Transverse colon (tissue), 4 donors: ENCODE results near the gene CEP41. TPM values are rescaled to one million over a fixed set of nuclear protein-coding genes. Genes with fewer than 3 reads are reported as not detected.

Experiments
- DNase-seq: peaks from one replicate; pipeline ENCODE4 v3.0.0-alpha.2; 2019
- H3K27ac ChIP-seq, 4 donors: fragments of 200-600 bp; sonication (generic); 2 replicates each; pipeline ENCODE4 v1.5.1; 2016 to 2018; ENCODE audit warnings: inconsistent platforms in 4 of 4
- H3K27me3 ChIP-seq: fragments of 200-600 bp; sonication (generic); 2 replicates; pipeline ENCODE4 v1.5.1; 2017; ENCODE audit warnings: inconsistent platforms
- H3K36me3 ChIP-seq, 4 donors: fragments of 200-600 bp; sonication (generic); 2 replicates each; pipeline ENCODE4 v1.5.1; 2017 to 2019; ENCODE audit warnings: inconsistent platforms in 4 of 4
- H3K4me1 ChIP-seq, 4 donors: fragments of 200-600 bp; sonication (generic); 2 replicates each; pipeline ENCODE4 v1.5.1; 2017 to 2020; ENCODE audit warnings: inconsistent platforms in 4 of 4
- H3K4me3 ChIP-seq, 4 donors: fragments of 200-600 bp; sonication (generic); 1 replicate in 1 of 4; 2 replicates in 3 of 4; pipeline versions ENCODE4 v1.5.1 to v1.6.1; 2017 to 2019; ENCODE audit warnings: inconsistent platforms in 4 of 4
- H3K9me3 ChIP-seq, 2 donors: fragments of 200-600 bp; sonication (generic); 2 replicates each; pipeline ENCODE4 v1.5.1; 2017 to 2019; ENCODE audit warnings: inconsistent platforms in 2 of 2
- CTCF ChIP-seq, 5 experiments: fragments of 200-600 bp in 3 of 5; fragments of 450-650 bp in 2 of 5; sonication (generic) in 3 of 5; IDR thresholded peaks; 1 replicate in 2 of 5; 2 replicates in 3 of 5; pipeline ENCODE4 v1.5.1; 2016 to 2017; ENCODE audit warnings: antibody characterized with exemption in 5 of 5, inconsistent platforms in 3 of 5, mild to moderate bottlenecking in 2 of 5, moderate library complexity in 1 of 5
- EP300 ChIP-seq: sonication (generic); formaldehyde crosslinking; IDR thresholded peaks from one replicate; pipeline ENCODE4 v1.6.1; 2017; ENCODE audit warnings: antibody characterized with exemption, low read depth
- POLR2A ChIP-seq: fragments of 450-650 bp; IDR thresholded peaks from one replicate; pipeline ENCODE4 v1.6.1; 2016; ENCODE audit warnings: antibody characterized with exemption, mild to moderate bottlenecking, moderate library complexity
- POLR2AphosphoS5 ChIP-seq, 3 donors: sonication (generic); formaldehyde crosslinking; IDR thresholded peaks; one replicate each; pipeline ENCODE4 v1.6.1; 2016; ENCODE audit warnings: antibody characterized with exemption in 3 of 3
- WGBS, 2 donors: methylation state at CpG; one replicate each; pipeline ENCODE4 v1.1.5; 2018; ENCODE audit warnings: low coverage in 1 of 2; 5-methylcytosine and 5-hydroxymethylcytosine counted together
- in situ Hi-C, 4 donors: fragments of 200-750 bp; cut with MboI; loops; one replicate each; pipeline versions ENCODE4 v1.15.0 to v1.15.1; 2017; ENCODE audit warnings: low sequenced_read_pairs in 3 of 4, low pct_ligation_motif_present in 1 of 4, low pct_unique_long_range_greater_than_20kb in 1 of 4
- intact Hi-C: fragments of 100-400 bp; cut with DNase I; formaldehyde crosslinking; loops from one replicate; pipeline ENCODE4 v1.15.1; 2023; ENCODE audit warnings: low total_unique reads
- total RNA-seq, 4 donors: library from RNA; depleted of rRNA; stranded (reverse); fragments of >200 nt; gene quantifications; one replicate each; pipeline ENCODE4 v1.1.0, GENCODE V29; 2016

The CEP41 gene
- total RNA-seq, 4 donors from 2014 or later = 0.75 to 4.8 (median 2.7) TPM; not detected in 1

GRCh38 chr7:130387628-130388403, 53.0 kb downstream of the CEP41 start:
- TF ChIP-seq EP300 = no peak
- TF ChIP-seq CTCF (IDR thresholded peaks at IDR 0.05) = no peak
- TF ChIP-seq POLR2A = no peak
- TF ChIP-seq POLR2AphosphoS5 (IDR thresholded peaks at IDR 0.05) = no peak
- Histone ChIP-seq H3K27ac (no peak overlapping the region), H3K27me3 (no peaks in the 10 kb centered on the region), H3K9me3 (no peaks in the 10 kb centered on the region), H3K4me1 (no peaks in the 10 kb centered on the region), H3K4me3 (no peak overlapping the region), H3K36me3 (no peaks in the 10 kb centered on the region)
- in situ Hi-C loops = no loop called here
- intact Hi-C loops = no loop called here
- 60 to 86% methylated on average over 2 to 12 of the region's 12 CpGs for WGBS, 2 donors
- DNase-seq = no peak

GRCh38 chr7:130387306-130387627, 53.5 kb downstream of the CEP41 start:
- intact Hi-C loops (no loop called here), in situ Hi-C loops (no loop called here)
- no peak for DNase-seq
- no peaks in the 10 kb centered on the region for H3K4me1 ChIP-seq
- 60 to 83% methylated on average over 1 to 3 of the region's 3 CpGs for WGBS, 2 donors
- no peaks in the 10 kb centered on the region for H3K27me3 ChIP-seq
- H3K9me3 ChIP-seq = no peaks in the 10 kb centered on the region
- TF ChIP-seq CTCF (IDR thresholded peaks at IDR 0.05) (no peak), EP300 (no peak), POLR2AphosphoS5 (IDR thresholded peaks at IDR 0.05) (no peak), POLR2A (no peak)
- H3K27ac ChIP-seq = no peak overlapping the region
- H3K4me3 ChIP-seq = no peak overlapping the region
- H3K36me3 ChIP-seq = no peaks in the 10 kb centered on the region

GRCh38 chr7:130386876-130387275, 53.9 kb downstream of the CEP41 start:
- TF ChIP-seq CTCF (IDR thresholded peaks at IDR 0.05) (no peak), EP300 (no peak), POLR2A (no peak), POLR2AphosphoS5 (IDR thresholded peaks at IDR 0.05) (no peak)
- Histone ChIP-seq H3K4me1 (no peaks in the 10 kb centered on the region), H3K9me3 (no peaks in the 10 kb centered on the region), H3K27me3 (no peaks in the 10 kb centered on the region), H3K36me3 (no peaks in the 10 kb centered on the region), H3K27ac (no peak overlapping the region), H3K4me3 (no peak overlapping the region)
- no peak for DNase-seq
- intact Hi-C loops (no loop called here), in situ Hi-C loops (no loop called here)
- WGBS, 2 donors = 88% methylated on average over 3 of the region's 3 CpGs; no CpG with 5 or more reads in 1 of the 2 donors

GRCh38 chr7:130385600-130386066, 55.2 kb downstream of the CEP41 start:
- Histone ChIP-seq H3K4me3 (no peak overlapping the region), H3K27ac (no peak overlapping the region), H3K9me3 (no peaks in the 10 kb centered on the region), H3K36me3 (no peaks in the 10 kb centered on the region), H3K27me3 (no peaks in the 10 kb centered on the region), H3K4me1 (no peaks in the 10 kb centered on the region)
- no peak for TF ChIP-seq POLR2AphosphoS5 (IDR thresholded peaks at IDR 0.05)
- TF ChIP-seq CTCF (IDR thresholded peaks at IDR 0.05) = no peak
- no peak for TF ChIP-seq EP300
- in situ Hi-C loops = no loop called here
- DNase-seq = no peak
- 91% methylated on average over 6 of the region's 6 CpGs; no CpG with 5 or more reads in 1 of the 2 donors for WGBS, 2 donors
- intact Hi-C loops = no loop called here
